Measurements from ENCODE around the gene MACROH2A1. TPM values are rescaled to one million over a fixed set of nuclear protein-coding genes. Genes with fewer than 3 reads are reported as not detected.

MACROH2A1 gene
- total and polyA plus RNA-seq, 5 experiments from 2014 or later: 96.3 to 121 (median 101) TPM

DNA sequence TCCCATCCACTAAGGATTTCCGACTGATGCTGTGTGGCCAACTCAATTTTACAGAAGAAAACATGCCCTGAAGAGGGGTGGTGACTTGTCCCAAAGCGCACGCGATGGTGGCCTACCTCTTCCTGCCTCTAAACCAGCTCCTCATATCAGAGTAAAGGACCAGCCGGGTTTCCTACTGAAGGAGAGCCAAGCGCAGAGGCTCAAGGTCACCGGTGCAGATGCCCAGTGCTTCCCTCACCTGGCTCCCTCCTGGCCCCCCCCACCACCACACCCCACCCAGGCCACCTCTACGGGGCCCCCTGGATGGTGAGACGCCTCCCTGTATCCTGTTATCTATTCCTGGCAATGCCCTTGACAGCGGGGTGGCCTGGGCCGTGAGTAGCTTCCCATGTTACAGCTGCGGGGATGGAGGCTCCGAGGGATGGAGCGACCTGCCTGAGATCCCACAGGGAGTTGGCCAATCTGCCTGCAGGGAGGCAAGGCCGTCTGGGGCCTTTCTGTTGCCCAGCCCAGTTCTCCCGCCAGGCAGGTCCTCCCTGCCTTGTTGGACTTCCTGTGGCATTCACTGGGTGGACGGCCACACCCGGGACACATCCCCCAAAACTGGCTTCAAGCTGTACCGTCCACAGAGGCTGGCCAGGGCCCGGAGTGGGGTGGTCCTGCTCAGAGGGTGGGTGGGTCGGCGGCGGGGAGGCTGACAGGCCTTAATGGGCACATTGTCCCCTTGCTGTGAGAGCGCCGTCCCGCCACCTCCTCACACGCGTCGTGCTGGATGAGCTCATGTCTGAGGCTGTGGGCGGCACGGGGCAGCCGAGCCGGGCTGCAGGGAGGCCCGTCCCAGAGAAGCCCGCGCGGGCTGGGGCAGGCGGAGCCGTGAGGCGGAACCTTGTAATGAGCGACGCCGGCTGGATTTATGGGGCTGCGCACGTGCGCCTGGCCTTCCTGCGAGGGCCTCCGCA lies 72.5 kb downstream of the MACROH2A1 start:
- Mint-ChIP-seq H3K27me3 (no peaks in the 10 kb centered on the region), H3K36me3 (peaks cover 0 to 8% (median 0%) of the 10 kb centered on the region in 3 donors), H3K9me3 (no peaks in the 10 kb centered on the region), H3K4me3 (peak overlapping the region in 1 of 10 donors; percentile 54), H3K4me1 (peaks cover 6 to 31% (median 20%) of the 10 kb centered on the region in 4 donors), H3K27ac (peak overlapping the region in 4 of 10 donors; percentile 37 to 83 (median 60))
- POLR2A ChIA-PET: interaction anchor here (0.9 kb wide), 1 partner anchor 11 kb away, joined by 3 read pairs; no protein-coding TSS in a partner anchor
- no peak for DNase-seq
- ATAC-seq: no peak

DNA sequence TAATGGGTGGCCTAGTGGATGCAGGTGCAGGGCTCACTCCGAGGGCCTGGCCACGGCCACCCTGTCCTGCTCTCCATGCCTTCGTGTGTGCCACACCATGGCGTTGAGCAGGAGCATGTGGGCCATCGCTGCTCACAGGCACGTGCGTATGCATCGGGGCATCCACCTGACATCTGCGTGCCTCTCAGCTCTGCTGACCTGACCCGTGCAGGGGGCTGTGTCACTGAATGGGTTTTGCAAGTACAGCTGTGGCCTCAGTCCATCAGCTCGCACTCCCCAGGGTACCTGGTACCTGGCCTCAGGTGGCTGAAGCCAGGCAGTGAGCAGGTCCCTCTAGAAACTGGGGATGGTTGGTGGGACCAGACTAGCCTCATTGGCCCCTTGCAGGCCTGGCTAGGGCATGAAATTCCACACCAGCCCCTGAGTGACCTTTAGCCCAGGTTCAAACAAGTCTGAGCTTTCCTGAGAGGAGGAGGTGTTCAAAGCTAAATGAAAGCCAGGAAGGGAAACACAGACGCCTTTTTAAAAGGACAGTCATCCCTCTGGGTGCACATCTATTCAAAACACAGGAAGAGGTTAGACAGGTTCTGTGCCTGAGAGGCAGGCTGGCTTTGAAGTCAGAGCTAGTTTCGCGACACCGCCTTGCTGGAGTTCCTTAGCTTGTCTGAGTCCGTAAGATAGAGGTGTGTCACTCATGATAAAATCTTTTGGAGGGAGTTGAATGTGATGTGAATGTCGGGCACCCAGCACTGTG lies 74.0 kb downstream of the MACROH2A1 start:
- peak overlapping the region in 9 of 10 donors; percentile 3 to 83 (median 42) for H3K4me3 Mint-ChIP-seq
- ATAC-seq: peak; percentile 92 to 97
- peaks cover 0 to 3% (median 0%) of the 10 kb centered on the region in 3 donors for H3K36me3 Mint-ChIP-seq
- POLR2A ChIA-PET: no interaction called here
- no peaks in the 10 kb centered on the region for H3K9me3 Mint-ChIP-seq
- no peaks in the 10 kb centered on the region for H3K27me3 Mint-ChIP-seq
- peaks cover 7 to 30% (median 20%) of the 10 kb centered on the region in 4 donors for H3K4me1 Mint-ChIP-seq
- peak in 7 of 10 donors; percentile 9 to 63 (median 37) for DNase-seq
- peak overlapping the region; percentile 3 to 85 (median 66) for H3K27ac Mint-ChIP-seq

DNA sequence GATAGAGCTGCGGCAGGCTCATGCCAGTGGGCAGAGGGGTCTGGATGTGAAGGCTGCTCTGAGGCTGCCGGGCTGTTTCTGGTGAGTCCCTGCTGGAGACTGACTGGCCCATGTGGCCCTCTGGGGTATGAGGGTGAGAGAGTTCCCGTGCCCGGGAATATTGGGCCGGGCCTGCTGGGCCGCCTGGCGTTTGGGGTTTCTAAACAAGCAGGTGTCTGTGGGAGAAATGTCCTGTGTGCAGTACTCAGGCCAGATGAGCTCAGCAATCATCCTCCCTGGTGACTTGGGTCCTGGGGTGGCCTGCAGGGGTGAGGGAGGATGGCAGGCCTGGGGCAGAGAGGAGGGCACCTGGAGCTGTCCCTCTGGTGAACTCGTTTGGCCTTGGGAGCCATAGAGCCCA lies 74.9 kb downstream of the MACROH2A1 start:
- no peaks in the 10 kb centered on the region for H3K36me3 Mint-ChIP-seq
- no peaks in the 10 kb centered on the region for H3K27me3 Mint-ChIP-seq
- H3K27ac Mint-ChIP-seq: peak overlapping the region in 6 of 10 donors; percentile 45 to 81 (median 72)
- no peak for ATAC-seq
- DNase-seq: no peak
- no peaks in the 10 kb centered on the region for H3K9me3 Mint-ChIP-seq
- no peak overlapping the region for H3K4me3 Mint-ChIP-seq
- H3K4me1 Mint-ChIP-seq: peaks cover 7 to 29% (median 20%) of the 10 kb centered on the region in 4 donors
- POLR2A ChIA-PET: no interaction called here

- no peak for DNase-seq
- H3K4me3 Mint-ChIP-seq: peak overlapping the region in 1 of 10 donors; percentile 2
- peak overlapping the region in 5 of 10 donors; percentile 45 to 79 (median 68) for H3K27ac Mint-ChIP-seq
- H3K27me3 Mint-ChIP-seq: no peaks in the 10 kb centered on the region
- no peaks in the 10 kb centered on the region for H3K9me3 Mint-ChIP-seq
- ATAC-seq: no peak
- no peaks in the 10 kb centered on the region for H3K36me3 Mint-ChIP-seq
- POLR2A ChIA-PET: no interaction called here
- H3K4me1 Mint-ChIP-seq: peaks cover 7 to 29% (median 20%) of the 10 kb centered on the region in 4 donors
These were observed 75.3 kb downstream of the MACROH2A1 start for GRCh38 chr5:135323701-135324132.

DNA sequence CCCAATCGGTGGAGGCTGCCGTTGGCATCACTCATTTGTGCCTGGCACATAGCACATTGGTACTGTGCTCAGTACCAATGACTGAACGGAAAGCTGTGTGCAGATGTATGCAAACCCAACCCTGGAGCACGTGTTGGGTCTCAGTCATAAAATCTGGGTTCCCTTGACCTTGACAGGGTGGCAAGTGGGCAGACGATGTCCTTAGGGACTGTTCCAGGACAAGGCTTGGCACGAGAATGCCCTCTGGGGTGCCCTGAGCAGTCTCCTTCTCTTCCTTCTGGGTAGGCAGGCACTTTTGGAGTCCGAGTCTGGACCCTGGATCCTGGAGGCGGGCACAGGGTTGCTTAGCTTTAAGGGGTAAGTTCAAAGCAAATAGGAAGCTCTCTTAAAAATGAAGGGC lies 75.8 kb downstream of the MACROH2A1 start:
- DNase-seq (no peak), ATAC-seq (no peak)
- H3K4me3 Mint-ChIP-seq: peak overlapping the region in 1 of 10 donors; percentile 30
- no peaks in the 10 kb centered on the region for H3K9me3 Mint-ChIP-seq
- no peaks in the 10 kb centered on the region for H3K36me3 Mint-ChIP-seq
- H3K4me1 Mint-ChIP-seq: peaks cover 7 to 25% (median 18%) of the 10 kb centered on the region in 4 donors
- POLR2A ChIA-PET: no interaction called here
- no peaks in the 10 kb centered on the region for H3K27me3 Mint-ChIP-seq
- H3K27ac Mint-ChIP-seq: peak overlapping the region in 4 of 10 donors; percentile 41 to 53 (median 44)

DNA sequence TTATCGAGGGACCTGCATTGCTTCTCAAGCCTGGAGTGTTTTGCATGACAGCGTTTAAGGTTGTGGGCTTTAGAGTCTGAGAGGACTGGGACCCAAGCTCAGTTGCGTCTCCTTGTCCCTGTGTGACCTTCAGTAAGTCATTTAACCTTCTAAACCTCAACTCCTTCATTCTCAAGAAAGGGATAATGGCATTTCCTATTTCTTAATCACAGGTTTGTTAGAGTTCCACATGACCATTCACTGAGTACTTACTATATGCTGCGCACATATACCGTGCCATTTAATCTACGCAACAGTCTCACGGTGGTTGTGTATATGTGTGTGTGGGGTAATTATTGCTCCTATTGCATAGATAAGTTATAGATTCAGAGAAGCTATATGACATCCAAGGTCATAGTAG lies 76.3 kb downstream of the MACROH2A1 start:
- H3K36me3 Mint-ChIP-seq: no peaks in the 10 kb centered on the region
- POLR2A ChIA-PET: no interaction called here
- no peak overlapping the region for H3K4me3 Mint-ChIP-seq
- ATAC-seq (no peak), DNase-seq (no peak)
- H3K27me3 Mint-ChIP-seq: no peaks in the 10 kb centered on the region
- H3K27ac Mint-ChIP-seq: peak overlapping the region in 3 of 10 donors; percentile 28 to 56 (median 43)
- peaks cover 7 to 22% (median 16%) of the 10 kb centered on the region in 4 donors for H3K4me1 Mint-ChIP-seq
- no peaks in the 10 kb centered on the region for H3K9me3 Mint-ChIP-seq

DNA sequence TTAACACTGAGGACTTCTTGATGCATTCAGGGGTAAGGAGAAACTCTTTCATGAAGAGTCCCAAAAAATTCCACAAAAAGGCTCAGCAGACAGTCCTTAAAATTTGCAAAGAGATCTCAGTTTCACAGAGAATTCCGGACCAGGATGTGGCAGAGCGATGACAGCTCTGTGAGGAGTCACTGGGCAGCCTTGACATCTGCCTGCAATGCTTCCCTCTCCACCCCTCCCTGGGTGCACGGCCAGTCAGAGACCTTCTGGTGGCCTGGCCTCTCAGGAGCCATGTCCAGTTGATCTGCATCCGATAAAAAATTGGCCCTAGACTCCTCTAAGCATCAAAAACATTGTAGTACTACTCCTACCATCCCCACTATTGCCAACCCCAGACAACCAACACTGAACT lies 76.8 kb downstream of the MACROH2A1 start:
- ATAC-seq: no peak
- Mint-ChIP-seq H3K9me3 (no peaks in the 10 kb centered on the region), H3K27ac (peak overlapping the region in 2 of 10 donors; percentile 28 to 38), H3K4me1 (peaks cover 7 to 22% (median 16%) of the 10 kb centered on the region in 4 donors), H3K36me3 (no peaks in the 10 kb centered on the region), H3K4me3 (no peak overlapping the region), H3K27me3 (no peaks in the 10 kb centered on the region)
- POLR2A ChIA-PET: no interaction called here
- no peak for DNase-seq

DNA sequence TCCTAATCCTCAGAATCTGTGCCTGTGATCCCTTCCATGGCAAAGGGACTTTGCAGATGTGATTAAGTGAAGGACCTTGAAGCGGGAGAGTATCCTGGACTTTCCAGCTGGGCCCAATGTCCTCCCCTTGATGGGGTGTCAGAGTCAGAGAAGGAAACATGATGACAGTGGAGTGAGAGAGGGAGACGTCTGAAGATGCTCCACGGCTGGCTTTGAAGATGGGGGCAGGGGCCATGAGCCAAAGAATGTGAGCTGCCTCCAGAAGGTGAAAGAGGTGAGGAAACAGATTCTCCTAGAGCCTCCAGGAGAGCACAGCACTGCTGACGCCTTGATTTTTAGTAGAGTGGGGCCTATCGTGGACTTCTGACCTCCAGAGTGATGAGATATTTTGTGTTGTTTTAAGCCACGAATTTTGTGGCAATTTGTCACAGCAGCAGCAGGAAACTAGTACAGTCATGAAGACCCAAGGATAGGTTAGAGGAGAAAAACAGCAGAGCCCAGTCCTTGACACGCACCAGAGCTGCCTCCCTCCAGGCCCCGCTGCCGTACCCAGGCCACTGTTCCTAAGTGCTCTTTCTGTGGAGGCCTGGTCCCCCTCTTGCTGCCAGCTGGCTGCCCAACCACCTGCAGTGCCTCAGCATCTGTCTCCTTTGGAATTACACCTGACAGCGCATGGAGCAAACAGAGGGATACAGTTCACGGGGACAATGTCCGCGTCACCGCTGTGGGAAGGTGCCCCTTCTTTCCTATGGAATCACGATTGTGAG lies 78.1 kb downstream of the MACROH2A1 start:
- no peak for DNase-seq
- no peaks in the 10 kb centered on the region for H3K36me3 Mint-ChIP-seq
- H3K9me3 Mint-ChIP-seq: no peaks in the 10 kb centered on the region
- ATAC-seq: no peak
- no peaks in the 10 kb centered on the region for H3K27me3 Mint-ChIP-seq
- H3K27ac Mint-ChIP-seq: peak overlapping the region in 3 of 10 donors; percentile 5 to 66 (median 46)
- peaks cover 5 to 15% (median 11%) of the 10 kb centered on the region in 4 donors for H3K4me1 Mint-ChIP-seq
- no peak overlapping the region for H3K4me3 Mint-ChIP-seq
- POLR2A ChIA-PET: no interaction called here

GRCh38 chr5:135319928-135320606 lies 79.0 kb downstream of the MACROH2A1 start:
- H3K27ac Mint-ChIP-seq: peak overlapping the region in 2 of 10 donors; percentile 5 to 33
- no peak overlapping the region for H3K4me3 Mint-ChIP-seq
- H3K27me3 Mint-ChIP-seq: no peaks in the 10 kb centered on the region
- H3K9me3 Mint-ChIP-seq: no peaks in the 10 kb centered on the region
- POLR2A ChIA-PET: no interaction called here
- peaks cover 1 to 7% (median 2%) of the 10 kb centered on the region in 4 donors for H3K4me1 Mint-ChIP-seq
- no peak for ATAC-seq
- H3K36me3 Mint-ChIP-seq: no peaks in the 10 kb centered on the region
- DNase-seq: no peak

DNA sequence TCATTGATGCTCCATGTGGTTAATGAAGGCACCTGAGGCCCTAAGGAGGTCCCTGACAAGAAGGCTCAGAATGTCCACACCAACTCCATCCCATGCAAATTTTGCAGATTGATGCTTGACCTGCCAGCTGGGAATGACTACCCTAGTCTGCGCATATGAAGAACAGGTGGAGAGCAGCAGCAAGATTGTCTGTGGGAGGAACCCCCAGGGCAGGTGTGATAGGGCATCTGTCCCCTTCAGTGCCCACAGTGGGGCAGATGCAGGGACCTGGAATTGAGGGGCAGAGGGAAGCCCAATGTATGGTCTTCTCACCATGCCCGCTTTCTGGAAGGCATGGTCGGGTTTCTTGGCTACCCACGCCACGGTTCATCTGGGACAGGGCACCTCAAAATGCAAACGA lies 79.6 kb downstream of the MACROH2A1 start:
- Mint-ChIP-seq H3K4me3 (no peak overlapping the region), H3K9me3 (no peaks in the 10 kb centered on the region), H3K4me1 (peaks cover 0 to 1% (median under 1%) of the 10 kb centered on the region in 4 donors), H3K27ac (no peak overlapping the region), H3K36me3 (no peaks in the 10 kb centered on the region), H3K27me3 (no peaks in the 10 kb centered on the region)
- ATAC-seq: no peak
- POLR2A ChIA-PET: no interaction called here
- no peak for DNase-seq

- ATAC-seq (no peak), DNase-seq (no peak)
- H3K9me3 Mint-ChIP-seq: no peaks in the 10 kb centered on the region
- no peak overlapping the region for H3K4me3 Mint-ChIP-seq
- H3K36me3 Mint-ChIP-seq: no peaks in the 10 kb centered on the region
- H3K27ac Mint-ChIP-seq: peak overlapping the region in 1 of 10 donors; percentile 5
- peaks cover 0 to 3% (median 0%) of the 10 kb centered on the region in 5 donors for H3K27me3 Mint-ChIP-seq
- POLR2A ChIA-PET: no interaction called here
- H3K4me1 Mint-ChIP-seq: peaks cover 0 to 1% (median 0%) of the 10 kb centered on the region in 4 donors
These were observed 80.1 kb downstream of the MACROH2A1 start for GRCh38 chr5:135318924-135319323.

DNA sequence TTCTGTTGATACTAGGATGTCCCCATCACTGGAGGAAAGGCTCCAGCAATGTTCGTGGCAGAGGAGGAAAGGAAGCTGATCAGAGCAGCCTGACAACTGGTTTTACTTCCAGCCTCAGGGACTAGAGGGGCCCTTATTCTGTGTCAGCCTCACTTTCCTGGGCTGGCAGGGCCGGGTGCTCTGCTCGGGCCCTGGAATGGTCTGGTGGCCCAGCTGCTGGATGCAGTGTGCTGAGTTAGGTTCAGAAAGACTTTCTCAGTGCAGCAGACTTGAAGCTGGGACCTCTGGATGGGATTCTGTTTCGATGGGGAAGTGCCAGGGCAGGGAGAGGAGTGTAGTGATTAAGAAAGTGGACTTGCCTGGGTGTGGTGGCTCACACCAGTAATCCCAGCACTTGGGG lies 81.0 kb downstream of the MACROH2A1 start:
- Mint-ChIP-seq H3K27ac (no peak overlapping the region), H3K9me3 (no peaks in the 10 kb centered on the region), H3K4me3 (no peak overlapping the region), H3K36me3 (no peaks in the 10 kb centered on the region), H3K27me3 (peaks cover 0 to 3% (median 0%) of the 10 kb centered on the region in 5 donors), H3K4me1 (peaks cover 1 to 5% (median 3%) of the 10 kb centered on the region in 4 donors)
- POLR2A ChIA-PET: no interaction called here
- ATAC-seq (no peak), DNase-seq (no peak)
